H1 (cell line): Measurements from ENCODE around the gene CRB2. TPM values are rescaled to one million over a fixed set of nuclear protein-coding genes. Genes with fewer than 3 reads are reported as not detected.

Experiments
- CBX5 ChIP-seq: fragments of 300-800, 300-1000 bp; sonication (generic); IDR thresholded peaks from 2 replicates; pipeline ENCODE4 v1.7.1; 2016; ENCODE audit warnings: antibody characterized with exemption, low read length, low read depth
- CHD7 ChIP-seq: fragments of 300-600 bp; sonication (generic); IDR thresholded peaks from 2 replicates; pipeline ENCODE4 v1.7.1; 2012; ENCODE audit warnings: low read length, moderate library complexity, mild to moderate bottlenecking, inconsistent platforms; ENCODE audit not compliant: insufficient replicate concordance
- PHF8 ChIP-seq: fragments of 200-600 bp; sonication (generic); conservative IDR thresholded peaks from 2 replicates; pipeline ENCODE4 v1.7.1; 2012; ENCODE audit warnings: low read depth, mild to moderate bottlenecking, inconsistent platforms, low read length, moderate library complexity
- polyA plus RNA-seq, 7 experiments: library from polyadenylated mRNA; depleted of rRNA in 3 of 7; stranded (reverse) in 5 of 7; unstranded in 2 of 7; fragments of >200 nt in 5 of 7; fragments of 200-250 nt in 2 of 7; gene quantifications; 1 replicate in 5 of 7; 2 replicates in 1 of 7; 4 replicates in 1 of 7; pipeline versions ENCODE4 v1.2.1 to v1.2.3, GENCODE V29; 2011 to 2013; ENCODE audit warnings: missing spikeins in 2 of 7, mixed read lengths in 2 of 7
- total RNA-seq: library from RNA; stranded (reverse); fragmentation: NEBNext Ultra II Directional; extraction: Animal tissue kit (Norgen Biotek cat#: 25700); gene quantifications from 2 replicates; pipeline ENCODE4 v1.2.1, GENCODE V29; 2021

Gene CRB2
- total and polyA plus RNA-seq, 2 of the 8 experiments (the other 6 are each of a cell fraction or from before 2014, with no cell fraction given): 4.0 to 8.4 TPM

- TF ChIP-seq PHF8 (no peak), CHD7 (no peak), CBX5 (no peak)
These were observed 16.1 kb upstream of the CRB2 start (continued) for GRCh38 chr9:123339666-123340510.
